ENCODE data around the gene TFF3. TPM values are rescaled to one million over a fixed set of nuclear protein-coding genes. Genes with fewer than 3 reads are reported as not detected.

The TFF3 gene
- total and polyA plus RNA-seq, 2 of the 4 experiments (the other 2 are of a cell fraction) = not detected

DNA sequence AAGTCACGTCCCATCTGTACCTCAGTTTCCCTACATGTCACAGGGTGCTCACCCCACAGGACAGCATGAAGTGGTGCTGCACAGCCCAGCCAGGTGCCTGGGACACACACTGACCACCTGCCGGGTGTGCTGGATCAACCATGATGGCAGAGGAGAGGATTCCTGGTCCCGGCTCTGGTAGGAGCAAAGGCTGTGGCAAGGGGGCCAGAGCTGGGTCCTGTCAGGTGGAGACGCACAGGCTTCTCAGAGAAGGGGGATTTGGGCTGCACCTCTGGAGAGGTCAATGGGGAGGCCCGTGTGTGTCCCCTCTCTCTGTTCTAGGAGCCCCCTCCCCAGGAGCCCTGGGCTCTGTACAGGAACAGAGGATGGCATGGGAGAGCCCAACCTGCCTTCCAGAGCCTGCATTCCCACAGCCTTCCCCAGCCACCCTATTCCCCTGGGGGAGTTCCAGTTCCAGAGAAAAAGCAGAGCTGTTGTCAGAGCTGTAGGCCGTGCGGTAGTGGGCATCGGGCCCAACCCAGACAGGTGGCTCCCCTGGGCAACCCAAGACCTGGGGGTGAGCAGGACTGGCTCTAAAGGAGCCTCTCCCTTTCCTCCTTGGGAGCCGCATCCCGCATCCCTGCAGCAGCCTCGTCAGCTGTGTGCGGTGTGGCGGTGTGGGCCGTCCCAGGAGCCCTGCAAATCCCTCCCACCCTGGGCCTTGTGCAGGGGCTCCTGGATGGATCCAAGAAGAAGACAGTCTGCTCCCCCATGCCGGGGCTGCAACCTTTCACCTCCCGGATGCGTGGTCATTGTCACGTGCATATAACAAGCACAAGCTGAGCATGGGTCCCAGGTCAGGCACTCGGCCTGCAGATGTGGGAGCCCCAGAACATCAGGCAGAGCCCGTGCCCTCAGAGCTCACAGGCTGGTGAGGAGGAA is 2.9 kb upstream of the TFF3 start:
- ChIA-PET CTCF (no interaction called here), POLR2A (ENCODE audit: unreplicated experiment) (no interaction called here)
- Histone ChIP-seq H3K27ac (ENCODE audit: insufficient read depth, low read length) (no peak overlapping the region), H2BK20ac (ENCODE audit: low read depth, low read length) (no peak overlapping the region), H2BK15ac (ENCODE audit: low read depth, low read length) (no peak overlapping the region), H3K56ac (ENCODE audit: extremely low read depth, insufficient read depth, low read length) (no peak overlapping the region), H2AK9ac (replicated peaks; ENCODE audit: low read depth, low read length, poor library complexity) (peak overlapping the region; percentile 72), H4K91ac (ENCODE audit: insufficient read depth, low read depth, low read length) (no peak overlapping the region), H3K9ac (ENCODE audit: low read depth, low read length) (no peak overlapping the region), H3K9me1 (ENCODE audit: insufficient read depth, low read length) (no peaks in the 10 kb centered on the region), H3K79me1 (ENCODE audit: low read depth in 1 of 2, low read length in 2 of 2) (no peaks in the 10 kb centered on the region), H3K4me3 (ENCODE audit: insufficient read depth, low read depth, low read length) (no peak overlapping the region), H3K36me3 (ENCODE audit: control insufficient read depth, insufficient read depth, low read length) (no peaks in the 10 kb centered on the region), H3K23ac (ENCODE audit: low read depth, low read length) (no peak overlapping the region), H4K8ac (ENCODE audit: low read depth in 2 of 2, low read length in 2 of 2) (no peak overlapping the region), H3K4me1 (ENCODE audit: control insufficient read depth, insufficient read depth, low read length) (no peaks in the 10 kb centered on the region), H4K20me1 (ENCODE audit: insufficient read depth, low read length) (no peaks in the 10 kb centered on the region; the same call in 1 of the 2 replicates), H2AFZ (replicated peaks; ENCODE audit: low read length, poor library complexity) (peak overlapping the region; percentile 51), H2AK5ac (ENCODE audit: low read depth, low read length) (no peak overlapping the region), H3K4me2 (ENCODE audit: low read depth, low read length) (no peak overlapping the region), H3K18ac (ENCODE audit: low read depth, low read length) (no peak overlapping the region), H3K9me3 (ENCODE audit: control insufficient read depth, insufficient read depth, low read length) (no peaks in the 10 kb centered on the region), H3K14ac (replicated peaks; ENCODE audit: low read depth, low read length) (no peak overlapping the region), H3K4ac (ENCODE audit: low read depth, low read length) (no peak overlapping the region), H3K27me3 (ENCODE audit: control insufficient read depth, insufficient read depth, low read length) (peaks cover 44% of the 10 kb centered on the region), H2BK120ac (ENCODE audit: low read depth, low read length) (no peak overlapping the region), H4K5ac (ENCODE audit: low read depth, low read length) (no peak overlapping the region), H2BK5ac (ENCODE audit: low read depth, low read length, poor library complexity, severe bottlenecking) (no peak overlapping the region)
- BruUV-seq (replicated peaks) = no TSS peak
- ATAC-seq (ENCODE audit: low read depth) (no peak), DNase-seq (no peak)
- no peak for TF ChIP-seq RAD21 (IDR thresholded peaks at IDR 0.05; ENCODE audit: low read length)
- TF ChIP-seq, protein P1, sequence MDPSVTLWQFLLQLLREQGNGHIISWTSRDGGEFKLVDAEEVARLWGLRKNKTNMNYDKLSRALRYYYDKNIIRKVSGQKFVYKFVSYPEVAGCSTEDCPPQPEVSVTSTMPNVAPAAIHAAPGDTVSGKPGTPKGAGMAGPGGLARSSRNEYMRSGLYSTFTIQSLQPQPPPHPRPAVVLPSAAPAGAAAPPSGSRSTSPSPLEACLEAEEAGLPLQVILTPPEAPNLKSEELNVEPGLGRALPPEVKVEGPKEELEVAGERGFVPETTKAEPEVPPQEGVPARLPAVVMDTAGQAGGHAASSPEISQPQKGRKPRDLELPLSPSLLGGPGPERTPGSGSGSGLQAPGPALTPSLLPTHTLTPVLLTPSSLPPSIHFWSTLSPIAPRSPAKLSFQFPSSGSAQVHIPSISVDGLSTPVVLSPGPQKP (IDR thresholded peaks at IDR 0.05; ENCODE audit: borderline replicate concordance, low read depth, low read length) = no peak
- intact Hi-C loops (cut with micrococcal nuclease) (no loop called here), in situ Hi-C loops (cut with MboI; ENCODE audit: low sequenced_read_pairs) (no loop called here), dilution Hi-C loops (cut with HindIII; ENCODE audit: low sequenced_read_pairs, unreplicated experiment) (no loop called here)
- WGBS, 2 experiments (ENCODE audit: extremely low coverage in 2 of 2, insufficient read length in 1 of 2) = 71% methylated on average over 3 of the region's 20 CpGs; no CpG with 5 or more reads in 1 of the 2 experiments
